Measurements from ENCODE around the gene CFD.
"Not testable (repeated sequence)": the region's sequence is repeated elsewhere in the genome, so short reads cannot be mapped to it uniquely, and the experiment has no call there.

CFD gene

DNA sequence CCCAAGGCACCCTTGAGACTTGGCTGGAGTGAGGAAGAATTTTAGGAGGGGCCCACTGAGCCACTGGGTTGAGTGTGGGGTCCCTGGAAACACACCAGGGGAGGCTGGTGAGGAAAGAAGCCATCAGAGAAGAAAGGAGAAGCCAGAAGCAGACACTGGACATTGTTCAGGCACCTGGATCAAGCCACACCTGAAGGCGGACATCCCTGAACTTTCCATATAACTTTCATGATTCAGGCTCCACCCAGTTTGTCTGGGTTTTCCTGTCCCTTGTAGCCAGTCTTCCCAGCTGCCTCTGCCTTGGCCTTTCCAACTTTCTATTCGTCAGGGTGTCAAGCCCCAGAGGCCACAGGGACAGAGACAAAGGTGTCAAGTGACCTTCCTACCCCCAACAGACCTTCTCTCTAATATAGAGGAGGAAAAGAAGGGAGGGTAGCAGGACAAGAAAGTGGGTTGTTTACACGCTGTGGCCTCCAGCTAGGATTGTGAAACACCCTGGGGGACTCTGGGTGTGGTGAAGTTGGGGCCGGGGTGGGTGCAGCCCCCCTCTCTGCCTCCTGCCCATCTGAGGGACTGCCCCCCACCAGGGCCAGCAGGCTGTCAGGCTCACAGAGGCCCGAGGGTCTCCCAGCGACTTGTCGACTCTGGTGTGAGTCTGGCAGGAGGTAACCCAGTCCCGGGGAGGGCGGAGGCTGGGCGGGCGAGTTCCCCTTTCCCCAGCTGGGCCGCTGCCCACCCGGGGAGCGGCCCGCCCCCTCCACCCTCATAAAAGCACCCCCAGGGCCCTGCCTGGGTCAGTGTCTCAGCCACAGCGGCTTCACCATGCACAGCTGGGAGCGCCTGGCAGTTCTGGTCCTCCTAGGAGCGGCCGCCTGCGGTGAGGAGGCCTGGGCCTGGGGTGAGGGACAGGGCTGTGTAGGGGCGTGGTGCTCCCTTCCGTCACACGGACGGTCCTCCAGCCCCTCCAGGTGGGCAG lies at the start of gene CFD:
Gene CFD (plus strand): TSS at position 797 of the 976 bp plus-strand sequence. CDS start 26 bp downstream, at position 823.
- DNase-seq, result no peak

DNA sequence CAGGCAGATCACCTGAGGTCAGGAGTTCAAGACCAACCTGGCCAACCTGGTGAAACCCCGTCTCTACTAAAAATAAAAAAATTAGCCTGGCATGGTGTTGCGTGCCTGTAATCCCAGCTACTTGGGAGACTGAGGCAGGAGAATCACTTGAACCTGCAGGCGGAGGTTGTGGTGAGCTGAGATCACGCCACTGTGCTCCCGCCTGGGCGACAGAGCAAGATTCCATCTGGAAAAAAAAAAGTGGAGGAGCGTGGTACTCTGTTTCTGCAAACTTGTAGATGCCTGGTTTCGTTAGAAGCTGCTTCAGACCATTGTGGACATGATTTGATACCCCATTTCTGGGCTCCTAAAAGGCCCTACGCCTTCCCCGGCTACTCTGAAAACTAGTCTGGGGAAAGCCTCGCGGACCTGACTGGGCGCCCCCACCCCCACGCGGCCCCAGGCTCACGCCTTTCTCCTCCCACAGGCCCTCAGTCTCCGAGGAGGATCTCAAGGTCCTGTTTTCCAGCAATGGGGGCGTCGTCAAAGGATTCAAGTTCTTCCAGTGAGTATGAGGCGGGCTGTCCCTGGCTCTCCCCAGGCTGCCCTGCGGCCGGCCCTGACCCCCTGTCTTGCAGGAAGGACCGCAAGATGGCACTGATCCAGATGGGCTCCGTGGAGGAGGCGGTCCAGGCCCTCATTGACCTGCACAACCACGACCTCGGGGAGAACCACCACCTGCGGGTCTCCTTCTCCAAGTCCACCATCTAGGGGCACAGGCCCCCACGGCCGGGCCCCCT lies 49.2 kb upstream of the CFD start:
- no peak for DNase-seq

DNA sequence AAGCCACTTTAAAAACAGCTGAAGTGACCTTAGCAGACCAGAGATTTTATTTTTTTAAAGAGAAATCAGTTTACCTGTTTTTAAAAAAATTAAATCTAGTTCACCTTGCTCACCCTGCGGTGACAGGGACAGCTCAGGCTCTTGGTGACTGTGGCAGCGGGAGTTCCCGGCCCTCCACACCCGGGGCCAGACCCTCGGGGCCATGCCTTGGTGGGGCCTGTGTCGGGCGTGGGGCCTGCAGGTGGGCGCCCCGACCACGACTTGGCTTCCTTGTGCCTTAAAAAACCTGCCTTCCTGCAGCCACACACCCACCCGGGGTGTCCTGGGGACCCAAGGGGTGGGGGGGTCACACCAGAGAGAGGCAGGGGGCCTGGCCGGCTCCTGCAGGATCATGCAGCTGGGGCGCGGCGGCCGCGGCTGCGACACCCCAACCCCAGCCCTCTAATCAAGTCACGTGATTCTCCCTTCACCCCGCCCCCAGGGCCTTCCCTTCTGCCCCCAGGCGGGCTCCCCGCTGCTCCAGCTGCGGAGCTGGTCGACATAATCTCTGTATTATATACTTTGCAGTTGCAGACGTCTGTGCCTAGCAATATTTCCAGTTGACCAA lies 48.5 kb upstream of the CFD start:
- DNase-seq, result no peak

DNA sequence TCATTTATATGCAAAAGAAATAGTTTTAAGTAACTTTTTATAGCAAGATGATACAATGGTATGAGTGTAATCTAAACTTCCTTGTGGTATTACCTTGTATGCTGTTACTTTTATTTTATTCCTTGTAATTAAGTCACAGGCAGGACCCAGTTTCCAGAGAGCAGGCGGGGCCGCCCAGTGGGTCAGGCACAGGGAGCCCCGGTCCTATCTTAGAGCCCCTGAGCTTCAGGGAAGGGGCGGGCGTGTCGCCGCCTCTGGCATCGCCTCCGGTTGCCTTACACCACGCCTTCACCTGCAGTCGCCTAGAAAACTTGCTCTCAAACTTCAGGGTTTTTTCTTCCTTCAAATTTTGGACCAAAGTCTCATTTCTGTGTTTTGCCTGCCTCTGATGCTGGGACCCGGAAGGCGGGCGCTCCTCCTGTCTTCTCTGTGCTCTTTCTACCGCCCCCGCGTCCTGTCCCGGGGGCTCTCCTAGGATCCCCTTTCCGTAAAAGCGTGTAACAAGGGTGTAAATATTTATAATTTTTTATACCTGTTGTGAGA lies 47.9 kb upstream of the CFD start:
- no peak for DNase-seq

DNA sequence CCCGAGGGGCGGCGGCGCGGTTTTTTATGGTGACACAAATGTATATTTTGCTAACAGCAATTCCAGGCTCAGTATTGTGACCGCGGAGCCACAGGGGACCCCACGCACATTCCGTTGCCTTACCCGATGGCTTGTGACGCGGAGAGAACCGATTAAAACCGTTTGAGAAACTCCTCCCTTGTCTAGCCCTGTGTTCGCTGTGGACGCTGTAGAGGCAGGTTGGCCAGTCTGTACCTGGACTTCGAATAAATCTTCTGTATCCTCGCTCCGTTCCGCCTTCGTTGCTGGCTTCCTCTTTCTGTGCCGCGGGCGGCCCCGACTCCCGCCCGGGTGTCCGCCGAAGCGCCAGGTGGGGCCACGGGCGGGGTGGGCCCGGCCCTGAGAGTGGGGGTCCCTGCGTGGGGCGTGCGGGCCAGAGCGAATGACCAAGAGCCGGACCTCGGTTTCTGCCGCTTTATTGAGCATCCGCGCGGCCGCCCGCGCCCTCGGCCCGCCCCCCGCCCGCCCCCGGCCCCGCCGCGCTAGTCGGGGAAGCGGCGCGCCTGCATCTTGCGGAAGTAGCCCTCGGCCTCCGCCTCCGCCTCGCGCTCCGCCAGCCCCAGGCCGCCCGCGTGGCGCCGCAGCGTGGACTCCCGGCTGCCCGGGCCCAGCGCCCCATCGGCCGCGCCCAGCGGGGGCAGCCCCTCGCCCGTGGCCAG lies 47.3 kb upstream of the CFD start:
- no peak for DNase-seq

DNA sequence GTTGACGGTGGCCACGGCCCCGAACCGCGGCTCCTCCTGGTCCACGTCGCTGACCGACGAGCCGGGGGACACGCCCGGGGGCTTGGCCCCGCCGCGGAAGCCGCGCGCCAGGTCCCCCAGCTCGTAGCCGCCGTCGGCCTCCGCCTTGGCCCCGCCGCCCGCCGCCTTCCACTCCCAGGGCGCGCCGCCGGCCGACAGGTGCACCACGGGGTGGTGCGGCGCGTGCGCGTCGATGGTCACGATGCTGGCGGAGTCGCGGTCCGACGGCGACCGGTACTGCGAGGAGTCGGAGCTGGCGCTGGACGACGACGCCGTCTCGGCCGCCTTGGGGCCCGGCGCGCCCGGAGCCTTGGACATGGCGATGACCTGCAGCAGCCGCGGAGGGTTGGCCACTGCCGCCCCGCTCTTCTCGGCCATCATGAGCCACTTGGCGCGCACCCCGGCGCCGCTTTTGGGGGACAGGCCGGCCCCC lies 46.7 kb upstream of the CFD start:
- DNase-seq, result no peak

DNA sequence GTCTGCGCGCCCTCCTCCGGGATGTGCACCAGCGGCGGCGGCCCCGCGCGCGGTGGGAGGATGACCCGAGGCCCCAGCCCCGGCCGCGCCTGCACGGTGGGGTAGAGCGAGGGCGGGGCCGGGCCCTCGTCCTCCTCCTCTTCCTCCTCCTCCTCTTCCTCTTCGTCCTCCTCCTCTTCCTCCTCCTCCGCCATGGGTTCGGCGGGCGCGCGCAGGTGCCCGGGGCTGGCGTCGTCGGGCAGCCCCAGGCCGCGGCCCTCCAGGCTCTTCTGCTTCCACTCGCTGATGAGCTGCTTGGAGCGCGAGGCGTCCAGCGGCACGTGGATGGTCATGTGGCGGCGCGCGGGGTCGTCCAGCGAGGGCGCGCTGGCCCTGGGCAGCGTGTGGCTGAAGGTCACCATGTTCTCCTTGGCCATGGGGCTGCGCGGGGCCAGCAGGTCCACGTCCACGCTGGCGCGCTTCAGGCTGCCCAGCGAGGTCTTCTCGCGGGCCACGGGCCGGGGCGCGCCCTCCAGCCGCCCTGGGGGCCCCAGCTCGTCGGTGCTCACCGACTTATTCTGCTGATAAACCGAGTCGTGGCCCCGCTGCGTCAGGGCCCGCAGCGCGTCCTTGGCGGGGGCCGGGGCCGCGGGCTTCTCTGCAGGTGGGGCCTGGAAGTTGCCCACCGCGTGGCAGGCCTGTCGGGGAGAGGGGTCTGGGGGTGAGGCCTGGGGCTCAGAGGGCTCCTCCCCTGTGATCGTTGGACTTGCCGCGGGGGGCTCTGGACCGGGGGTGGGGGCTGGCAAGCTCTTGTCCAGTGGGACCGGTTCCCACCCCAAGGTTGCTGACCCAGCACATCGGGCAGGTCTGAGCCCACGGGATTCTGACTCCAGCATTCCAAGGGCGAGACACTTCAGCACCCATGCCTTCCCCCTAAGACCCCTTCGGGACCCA lies 46.0 kb upstream of the CFD start:
- DNase-seq, result no peak

DNA sequence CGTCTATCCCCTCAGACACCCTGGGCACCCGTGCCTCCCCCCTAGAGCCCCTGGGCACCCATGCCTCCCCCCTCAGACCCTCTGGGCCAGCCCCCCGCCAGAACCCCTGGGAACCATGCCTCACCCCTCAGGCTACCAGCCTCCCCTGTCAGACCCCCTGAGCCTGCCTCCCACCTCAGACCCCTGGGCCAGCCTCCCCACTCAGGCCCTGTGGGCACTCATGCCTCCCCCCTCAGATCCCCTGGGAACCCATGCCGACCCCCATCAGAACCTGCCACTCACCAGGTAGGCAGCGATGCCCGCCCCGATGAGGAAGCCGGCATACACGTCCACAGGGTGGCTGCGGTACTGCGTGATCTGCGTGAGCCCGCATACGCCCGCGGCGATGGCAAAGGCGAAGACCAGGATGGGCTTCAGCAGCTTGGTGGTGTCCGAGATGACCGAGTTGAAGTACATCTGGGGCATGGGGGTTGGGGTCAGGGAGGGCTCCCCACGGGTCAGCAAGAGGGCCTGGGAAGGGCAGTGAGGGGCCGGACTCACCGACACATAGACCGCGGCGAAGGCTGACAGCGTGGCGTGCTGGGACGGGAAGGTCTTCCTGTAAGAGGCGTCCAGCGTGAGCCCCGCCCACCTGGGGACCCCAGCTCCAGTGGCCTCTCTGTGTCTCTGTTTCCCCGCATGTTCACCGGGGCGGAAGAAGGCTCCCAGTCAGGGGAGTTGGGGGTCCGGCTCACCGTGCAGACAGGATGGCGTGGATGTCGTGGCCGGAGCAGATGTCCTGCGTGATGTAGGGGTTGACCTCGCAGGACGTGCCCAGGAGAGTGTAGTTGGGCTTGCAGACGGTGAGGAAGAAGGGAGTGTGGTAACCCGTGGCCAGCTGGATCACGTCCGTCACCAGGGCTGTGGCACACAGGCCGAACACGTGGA lies 45.0 kb upstream of the CFD start:
- no peak for DNase-seq

DNA sequence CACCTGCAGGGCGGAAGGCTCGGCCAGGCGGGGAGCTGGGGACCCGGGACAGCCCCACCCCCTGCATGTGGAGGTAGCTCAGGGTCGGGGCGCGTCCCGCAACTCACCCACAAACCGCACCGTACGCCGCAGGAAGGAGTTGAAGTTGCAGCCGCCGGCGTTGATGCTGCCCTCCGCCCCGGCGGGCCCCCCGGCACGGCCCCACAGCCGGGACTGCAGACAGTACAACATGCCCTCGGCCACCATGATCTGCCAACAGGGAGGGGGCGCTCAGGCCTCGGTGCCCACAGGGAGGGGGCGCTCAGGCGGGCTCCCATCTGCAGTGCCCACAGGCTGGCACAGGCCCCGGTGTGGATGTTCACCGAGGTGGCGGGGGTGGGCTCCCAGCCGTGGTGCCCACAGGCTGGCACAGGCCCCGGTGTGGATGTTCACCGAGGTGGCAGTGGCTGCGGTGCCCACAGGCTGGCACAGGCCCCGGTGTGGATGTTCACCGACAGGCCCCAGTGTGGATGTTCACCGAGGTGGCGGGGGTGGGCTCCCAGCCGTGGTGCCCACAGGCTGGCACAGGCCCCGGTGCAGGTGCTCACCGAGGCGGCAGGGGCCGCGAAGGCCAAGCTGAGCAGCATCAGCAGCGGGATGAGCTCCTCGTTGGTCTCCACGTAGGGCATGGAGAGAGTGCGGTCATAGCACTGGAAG lies 44.2 kb upstream of the CFD start:
- no peak for DNase-seq

DNA sequence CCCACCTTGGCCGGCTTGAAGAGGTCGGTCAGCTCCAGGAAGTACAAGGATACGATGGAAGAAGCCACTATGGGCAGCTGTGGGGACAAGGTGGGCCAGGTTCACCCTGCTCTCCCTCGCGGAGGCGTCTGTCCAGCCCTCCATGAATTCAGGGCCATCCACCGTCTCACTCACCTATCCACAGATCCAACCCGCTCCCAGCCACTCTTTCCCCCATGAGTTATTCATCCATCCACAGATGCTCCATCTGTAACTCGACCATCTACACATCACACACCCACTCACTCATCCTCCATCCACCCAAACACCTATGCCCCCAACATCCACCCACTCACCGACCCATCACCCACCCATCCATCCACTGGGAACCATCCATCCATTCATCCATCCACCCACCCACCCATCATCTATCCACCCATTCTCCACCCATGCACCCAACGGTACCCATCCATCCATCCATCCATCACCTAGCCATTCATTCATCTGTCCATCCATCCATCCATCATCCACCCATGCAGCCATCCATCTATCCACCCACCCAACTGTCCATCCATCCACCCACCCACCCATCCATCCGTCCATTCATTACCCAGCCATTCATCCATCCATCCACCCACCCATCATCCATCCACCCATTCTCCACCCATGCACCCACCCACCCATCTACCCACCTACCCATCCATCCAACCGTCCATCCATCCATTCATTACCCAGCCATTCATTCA lies 43.5 kb upstream of the CFD start:
- DNase-seq, result no peak

DNA sequence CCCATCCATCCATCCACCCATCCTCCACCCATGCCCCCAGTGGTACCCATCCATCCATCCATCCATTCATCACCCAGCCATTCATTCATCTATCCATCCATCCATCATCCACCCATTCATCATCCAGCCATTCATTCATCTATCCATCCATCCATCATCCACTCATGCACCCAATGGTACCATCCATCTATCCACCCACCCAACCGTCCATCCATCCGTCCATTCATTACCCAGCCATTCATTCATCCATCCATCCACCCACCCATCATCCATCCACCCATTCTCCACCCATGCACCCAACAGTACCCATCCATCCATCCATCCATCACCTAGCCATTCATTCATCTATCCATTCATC lies 43.0 kb upstream of the CFD start:
- no peak for DNase-seq

DNA sequence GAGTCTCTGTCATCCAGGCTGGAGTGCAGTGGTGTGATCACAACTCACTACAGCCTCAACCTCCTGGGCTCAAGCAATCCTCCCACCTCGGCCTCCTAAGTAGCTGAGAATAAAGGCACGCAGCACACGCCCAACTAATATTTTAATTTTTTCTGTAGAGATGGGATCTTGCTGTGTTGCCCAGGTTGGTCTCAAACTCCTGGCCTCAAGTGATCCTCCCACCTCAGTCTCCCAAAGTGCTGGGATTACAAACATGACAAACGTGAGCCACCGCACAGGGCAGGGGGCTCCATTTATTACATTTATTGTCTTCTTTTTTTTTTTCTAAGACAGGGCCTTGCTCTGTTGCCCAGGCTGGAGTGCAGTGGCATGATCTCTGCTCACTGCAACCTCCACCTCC lies 39.3 kb upstream of the CFD start:
- not testable (repeated sequence) for DNase-seq

DNA sequence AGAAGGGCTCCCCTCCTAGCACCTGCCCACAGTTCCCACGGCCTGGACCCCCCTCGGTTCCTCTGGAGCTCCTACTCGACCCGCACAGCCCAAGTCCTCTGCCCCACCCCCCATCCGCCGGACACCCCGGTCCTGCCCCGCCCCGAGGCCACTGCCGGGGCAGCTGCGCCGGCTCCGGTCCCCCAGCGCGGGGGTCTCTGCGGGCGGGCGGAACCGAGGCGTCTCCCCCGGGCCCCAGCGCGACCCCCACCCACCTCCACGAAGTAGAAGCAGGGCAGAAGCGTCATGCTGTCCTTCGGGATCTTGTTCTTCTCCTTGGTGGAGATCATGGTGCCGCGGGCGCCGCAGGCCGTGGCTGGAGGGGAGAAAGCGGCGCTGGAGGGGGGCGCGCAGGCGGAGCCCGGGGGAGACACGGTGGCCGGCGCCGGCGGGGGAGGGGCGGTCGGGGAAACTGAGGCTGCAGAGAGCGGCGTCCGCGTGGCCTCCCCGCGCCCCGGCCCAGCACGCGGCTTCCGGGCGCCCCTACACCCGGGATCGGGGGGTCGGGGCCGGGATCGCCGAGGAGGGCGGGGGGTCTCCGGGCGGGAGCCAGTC lies 38.1 kb upstream of the CFD start:
- no peak for DNase-seq

DNA sequence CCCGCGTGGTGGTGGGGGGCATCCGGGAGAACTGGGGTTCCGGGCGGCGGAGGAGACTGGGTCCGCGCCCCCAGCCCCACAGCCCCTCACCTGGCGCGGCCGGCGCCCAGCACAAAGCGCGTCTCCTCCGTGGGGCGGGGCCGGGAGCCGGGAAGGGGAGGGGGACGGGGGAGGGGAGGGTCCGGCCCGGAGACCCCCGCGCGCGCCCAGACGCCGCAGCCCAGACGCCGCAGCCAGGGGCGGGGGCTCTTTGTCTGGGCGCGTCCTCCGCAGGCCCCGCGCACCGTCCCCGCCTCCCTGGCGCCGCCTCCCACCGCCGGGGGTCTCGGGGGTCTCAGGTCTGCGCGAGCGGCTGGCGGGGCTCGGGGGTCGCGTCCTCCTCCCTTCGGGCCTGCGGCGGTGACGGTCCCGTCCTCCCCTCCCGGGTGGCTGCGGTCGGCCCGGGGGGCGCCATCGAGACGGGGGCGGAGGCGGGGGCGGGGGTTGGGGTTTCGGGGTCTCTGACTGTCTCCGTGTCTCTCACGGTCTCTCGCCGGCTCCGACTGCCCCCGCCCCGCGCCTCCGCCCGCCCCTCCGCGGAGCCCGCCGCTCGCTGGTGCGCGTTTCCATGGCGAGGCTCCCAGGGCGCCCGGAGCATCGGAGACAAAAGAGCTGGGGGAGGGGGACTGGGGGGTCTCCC lies 37.5 kb upstream of the CFD start, which contains the start of gene PLPPR3:
Gene PLPPR3 (minus strand): TSS at position 131 of the 679 bp plus-strand sequence. CDS start 396 bp downstream, outside the sequence.
- no peak for DNase-seq

DNA sequence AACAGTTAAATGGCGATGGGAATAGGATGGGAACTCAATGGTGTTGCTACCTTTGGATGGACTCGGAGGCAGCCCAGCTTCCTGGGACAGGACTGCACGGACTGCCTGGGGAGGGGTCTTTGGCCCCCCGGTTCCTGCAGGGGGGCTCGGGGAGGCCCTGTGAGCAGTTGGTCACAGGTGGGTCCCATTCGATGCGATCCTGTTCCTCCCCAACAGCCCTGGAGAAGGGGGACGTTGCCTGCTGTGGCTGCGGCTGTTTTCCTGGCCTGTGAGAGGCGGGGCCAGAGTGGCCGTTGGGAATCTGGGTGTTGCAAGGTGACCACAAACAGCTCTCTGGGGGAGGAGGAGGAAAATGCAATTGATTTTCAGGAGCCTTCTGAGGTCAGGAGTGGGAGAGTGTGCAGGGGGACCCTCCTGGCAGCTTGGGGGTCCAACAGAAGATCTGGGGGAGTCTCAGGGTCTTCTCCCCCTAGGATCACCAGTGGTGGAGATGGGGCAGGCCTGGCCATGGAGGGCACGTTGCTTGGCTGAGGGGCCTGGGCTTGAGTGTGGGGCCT lies 35.8 kb upstream of the CFD start:
- no peak for DNase-seq

DNA sequence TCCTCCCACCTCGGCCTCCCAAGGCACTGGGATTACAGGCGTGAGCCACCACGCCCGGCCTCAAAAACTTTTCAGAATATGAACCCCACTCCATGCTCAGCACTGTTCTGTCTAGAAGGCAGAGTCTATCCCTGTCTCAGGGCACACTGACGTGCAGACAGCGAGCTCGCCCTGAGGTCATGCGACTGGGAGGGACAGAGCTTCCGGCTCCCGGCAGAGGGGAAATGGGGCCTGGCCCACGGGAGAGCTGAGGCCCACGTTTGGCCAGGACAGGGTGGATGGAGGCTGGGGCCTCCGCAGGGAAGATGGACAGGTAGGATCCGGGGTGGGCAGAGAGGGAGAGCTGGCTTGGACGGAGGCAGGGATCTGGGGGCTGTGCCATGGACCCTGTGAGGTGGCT lies 34.6 kb upstream of the CFD start:
- DNase-seq, result no peak

DNA sequence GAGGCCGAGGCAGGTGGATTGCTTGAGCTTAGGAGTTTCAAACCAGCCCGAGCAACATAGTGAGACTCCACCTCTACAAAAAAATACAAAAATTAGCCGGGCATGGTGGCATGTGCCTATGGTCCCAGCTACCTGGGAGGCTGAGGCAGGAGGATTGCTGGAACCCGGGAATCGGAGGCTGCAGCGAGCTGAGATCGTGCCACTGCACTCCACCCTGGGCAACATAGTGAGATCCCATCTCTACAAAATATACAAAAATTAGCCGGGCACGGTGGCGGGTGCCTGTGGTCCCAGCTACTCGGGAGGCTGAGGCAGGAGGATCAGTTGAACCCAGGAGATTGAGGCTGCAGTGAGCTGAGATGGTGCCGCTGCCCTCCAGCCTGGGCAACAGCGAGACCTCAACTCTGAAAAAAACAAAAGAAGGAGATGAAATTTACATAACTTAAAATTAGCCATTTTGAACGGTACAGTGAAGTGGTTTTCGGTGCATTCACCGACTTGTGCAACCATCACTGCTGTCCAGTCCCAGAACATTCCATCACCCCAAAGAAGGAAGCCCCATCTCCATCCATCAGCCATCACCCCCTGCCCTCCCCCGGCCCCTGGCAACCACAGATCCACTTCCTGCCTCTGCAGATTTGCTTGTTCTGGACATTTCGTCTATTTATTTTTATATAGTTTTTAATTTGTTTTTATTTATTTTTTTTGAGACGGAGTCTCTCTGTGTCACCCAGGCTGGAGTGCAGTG lies 33.4 kb upstream of the CFD start:
- DNase-seq, result no peak
